ENCODE results near the gene LRRC8E. TPM values are rescaled to one million over a fixed set of nuclear protein-coding genes. Genes with fewer than 3 reads are reported as not detected.

LRRC8E gene
- polyA plus RNA-seq, 1 donor (not counting 4 experiments of a cell fraction or from before 2014, with no cell fraction given): 13.5 TPM

DNA sequence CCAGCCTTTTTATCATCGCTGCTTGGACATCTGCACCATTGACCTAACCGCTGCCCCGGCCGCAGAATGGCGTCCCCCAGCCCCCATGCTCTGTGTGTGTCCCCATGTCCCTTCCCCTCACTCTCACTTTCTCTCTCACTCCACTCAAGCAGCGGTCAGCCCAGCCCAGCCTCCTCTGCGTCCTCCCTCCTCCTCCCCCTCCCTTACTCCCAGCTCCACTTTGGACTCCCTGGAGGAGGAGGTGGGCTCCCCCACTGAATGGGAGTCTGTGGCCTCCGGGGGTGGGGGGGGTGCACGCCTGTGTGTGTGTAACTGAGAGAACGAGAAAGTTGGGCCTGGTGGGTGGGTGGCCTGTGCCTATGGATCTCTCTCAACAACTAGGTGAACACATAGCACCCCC lies 17.5 kb downstream of the LRRC8E start:
- DNase-seq (ENCODE audit: low read depth, low spot score) (no peak), FAIRE-seq (no peak)
- dilution Hi-C loops (cut with MboI; ENCODE audit: extremely low pct_ligation_motif_present, low sequenced_read_pairs): no loop called here
- Histone ChIP-seq H3K4me2 (ENCODE audit: control insufficient read depth, extremely low read depth, insufficient read depth, low read depth, low read length) (no peak overlapping the region), H4K20me1 (ENCODE audit: control insufficient read depth, extremely low read depth, insufficient read depth, low read length) (peaks cover 5% of the 10 kb centered on the region), H3K27ac (ENCODE audit: control insufficient read depth, insufficient read depth, low read length) (no peak overlapping the region), H3K4me3 (ENCODE audit: control insufficient read depth in 2 of 3, extremely low read depth in 1 of 3, insufficient read depth in 2 of 3, low read depth in 1 of 3, low read length in 3 of 3) (no peak overlapping the region), H3K9ac (ENCODE audit: control insufficient read depth, extremely low read depth, insufficient read depth, low read length) (no peak overlapping the region), H3K9me3 (ENCODE audit: control insufficient read depth, low read depth, low read length) (no peaks in the 10 kb centered on the region), H3K4me1 (ENCODE audit: control insufficient read depth, extremely low read depth, insufficient read depth, low read length) (peaks cover 41% of the 10 kb centered on the region), H3K36me3 (ENCODE audit: control insufficient read depth in 2 of 2, extremely low read depth in 1 of 2, insufficient read depth in 2 of 2, low read length in 2 of 2) (peaks cover 4 to 6% of the 10 kb centered on the region in 2 experiments), H3K9me1 (ENCODE audit: control insufficient read depth, extremely low read depth, insufficient read depth, low read length) (peaks cover 3% of the 10 kb centered on the region), H2AFZ (ENCODE audit: control insufficient read depth, low read length) (no peak overlapping the region), H3K27me3 (ENCODE audit: control insufficient read depth, extremely low read depth, insufficient read depth, low read length) (no peaks in the 10 kb centered on the region), H3K79me2 (ENCODE audit: control insufficient read depth, insufficient read depth, low read length) (peaks cover 45% of the 10 kb centered on the region)
- TF ChIP-seq EZH2 (IDR thresholded peaks at IDR 0.05; ENCODE audit: low read length): no peak
- TF ChIP-seq CTCF (optimal IDR thresholded peaks at IDR 0.05 in 1 of 3, IDR thresholded peaks at IDR 0.05 in 1 of 3, conservative IDR thresholded peaks at IDR 0.05 in 1 of 3; ENCODE audit: extremely low read depth in 1 of 3, insufficient read depth in 2 of 3, low read length in 3 of 3): no peak

- Histone ChIP-seq H3K4me2 (ENCODE audit: control insufficient read depth, extremely low read depth, insufficient read depth, low read depth, low read length) (peak overlapping the region; percentile 32), H3K27me3 (ENCODE audit: control insufficient read depth, extremely low read depth, insufficient read depth, low read length) (no peaks in the 10 kb centered on the region), H3K79me2 (ENCODE audit: control insufficient read depth, insufficient read depth, low read length) (peaks cover 45% of the 10 kb centered on the region), H4K20me1 (ENCODE audit: control insufficient read depth, extremely low read depth, insufficient read depth, low read length) (peaks cover 5% of the 10 kb centered on the region), H2AFZ (ENCODE audit: control insufficient read depth, low read length) (no peak overlapping the region), H3K9me1 (ENCODE audit: control insufficient read depth, extremely low read depth, insufficient read depth, low read length) (peaks cover 3% of the 10 kb centered on the region), H3K9ac (ENCODE audit: control insufficient read depth, extremely low read depth, insufficient read depth, low read length) (peak overlapping the region; percentile 22), H3K36me3 (ENCODE audit: control insufficient read depth in 2 of 2, extremely low read depth in 1 of 2, insufficient read depth in 2 of 2, low read length in 2 of 2) (peaks cover 4 to 7% of the 10 kb centered on the region in 2 experiments), H3K9me3 (ENCODE audit: control insufficient read depth, low read depth, low read length) (no peaks in the 10 kb centered on the region), H3K27ac (ENCODE audit: control insufficient read depth, insufficient read depth, low read length) (no peak overlapping the region), H3K4me1 (ENCODE audit: control insufficient read depth, extremely low read depth, insufficient read depth, low read length) (peaks cover 31% of the 10 kb centered on the region), H3K4me3 (ENCODE audit: control insufficient read depth in 2 of 3, extremely low read depth in 1 of 3, insufficient read depth in 2 of 3, low read depth in 1 of 3, low read length in 3 of 3) (no peak overlapping the region)
- DNase-seq (ENCODE audit: low read depth, low spot score): no peak
- dilution Hi-C loops (cut with MboI; ENCODE audit: extremely low pct_ligation_motif_present, low sequenced_read_pairs): no loop called here
- TF ChIP-seq CTCF (optimal IDR thresholded peaks at IDR 0.05 in 1 of 3, IDR thresholded peaks at IDR 0.05 in 1 of 3, conservative IDR thresholded peaks at IDR 0.05 in 1 of 3; ENCODE audit: extremely low read depth in 1 of 3, insufficient read depth in 2 of 3, low read length in 3 of 3): no peak
- no peak for FAIRE-seq
These were observed 18.8 kb downstream of the LRRC8E start for GRCh38 chr19:7907122-7907521.

Data from keratinocyte (primary cell).